ENCODE results near the gene SIX4.
"Not testable (repeated sequence)": the region's sequence is repeated elsewhere in the genome, so short reads cannot be mapped to it uniquely, and the experiment has no call there.

DNA sequence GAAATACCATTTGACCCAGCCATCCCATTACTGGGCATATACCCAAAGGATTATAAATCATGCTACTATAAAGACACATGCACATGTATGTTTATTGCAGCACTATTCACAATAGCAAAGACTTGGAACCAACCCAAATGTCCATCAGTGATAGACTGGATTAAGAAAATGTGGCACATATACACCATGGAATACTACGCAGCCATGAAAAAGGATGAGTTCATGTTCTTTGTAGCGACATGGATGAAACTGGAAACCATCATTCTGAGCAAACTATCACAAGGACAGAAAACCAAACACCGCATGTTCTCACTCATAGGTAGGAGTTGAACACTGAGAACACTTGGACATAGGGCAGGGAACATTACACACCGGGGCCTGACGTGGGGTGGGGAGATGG lies 7.1 kb upstream of the SIX4 start:
- TF ChIP-seq, protein P1, sequence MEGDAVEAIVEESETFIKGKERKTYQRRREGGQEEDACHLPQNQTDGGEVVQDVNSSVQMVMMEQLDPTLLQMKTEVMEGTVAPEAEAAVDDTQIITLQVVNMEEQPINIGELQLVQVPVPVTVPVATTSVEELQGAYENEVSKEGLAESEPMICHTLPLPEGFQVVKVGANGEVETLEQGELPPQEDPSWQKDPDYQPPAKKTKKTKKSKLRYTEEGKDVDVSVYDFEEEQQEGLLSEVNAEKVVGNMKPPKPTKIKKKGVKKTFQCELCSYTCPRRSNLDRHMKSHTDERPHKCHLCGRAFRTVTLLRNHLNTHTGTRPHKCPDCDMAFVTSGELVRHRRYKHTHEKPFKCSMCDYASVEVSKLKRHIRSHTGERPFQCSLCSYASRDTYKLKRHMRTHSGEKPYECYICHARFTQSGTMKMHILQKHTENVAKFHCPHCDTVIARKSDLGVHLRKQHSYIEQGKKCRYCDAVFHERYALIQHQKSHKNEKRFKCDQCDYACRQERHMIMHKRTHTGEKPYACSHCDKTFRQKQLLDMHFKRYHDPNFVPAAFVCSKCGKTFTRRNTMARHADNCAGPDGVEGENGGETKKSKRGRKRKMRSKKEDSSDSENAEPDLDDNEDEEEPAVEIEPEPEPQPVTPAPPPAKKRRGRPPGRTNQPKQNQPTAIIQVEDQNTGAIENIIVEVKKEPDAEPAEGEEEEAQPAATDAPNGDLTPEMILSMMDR (IDR thresholded peaks at IDR 0.05 in 8 of 11, conservative IDR thresholded peaks at IDR 0.05 in 3 of 11): not testable (repeated sequence)
- not testable (repeated sequence) for TF ChIP-seq POLR2A, POLR2AphosphoS5 (IDR thresholded peaks at IDR 0.05)
